ENCODE measurements around the gene VPS18.

VPS18 gene

DNA sequence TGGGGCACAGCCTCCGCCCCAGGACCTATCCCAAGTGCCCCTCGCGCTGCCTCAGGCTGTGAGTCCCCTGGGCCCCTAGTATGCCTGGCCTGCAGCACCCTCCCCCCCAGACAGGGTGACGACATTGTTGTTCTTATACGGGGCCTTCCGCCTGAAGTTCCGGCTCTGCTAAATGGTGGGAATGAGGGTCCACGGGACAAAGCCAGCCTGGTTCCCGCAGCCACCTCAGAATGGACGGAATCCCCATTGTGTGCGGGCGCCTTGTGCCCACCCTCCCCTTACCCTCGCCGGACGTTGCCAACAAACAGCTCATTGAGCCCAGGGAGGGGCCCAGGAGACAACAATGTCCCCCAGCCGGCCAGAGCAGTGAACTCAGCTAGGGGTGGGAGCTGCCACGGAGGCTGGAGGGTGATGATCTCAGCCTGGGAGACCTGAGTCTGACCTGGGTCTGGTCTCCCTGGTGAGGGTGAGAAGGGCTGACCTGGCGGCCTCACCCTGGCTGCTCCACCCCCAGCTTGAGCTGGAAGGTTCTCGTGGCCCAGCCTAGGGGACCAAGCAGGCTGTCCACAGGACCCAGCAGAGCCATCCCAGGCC, 24.6 kb downstream of the VPS18 start:
- DNase-seq (ENCODE audit: low read depth), result no peak
- TF ChIP-seq, protein P1, sequence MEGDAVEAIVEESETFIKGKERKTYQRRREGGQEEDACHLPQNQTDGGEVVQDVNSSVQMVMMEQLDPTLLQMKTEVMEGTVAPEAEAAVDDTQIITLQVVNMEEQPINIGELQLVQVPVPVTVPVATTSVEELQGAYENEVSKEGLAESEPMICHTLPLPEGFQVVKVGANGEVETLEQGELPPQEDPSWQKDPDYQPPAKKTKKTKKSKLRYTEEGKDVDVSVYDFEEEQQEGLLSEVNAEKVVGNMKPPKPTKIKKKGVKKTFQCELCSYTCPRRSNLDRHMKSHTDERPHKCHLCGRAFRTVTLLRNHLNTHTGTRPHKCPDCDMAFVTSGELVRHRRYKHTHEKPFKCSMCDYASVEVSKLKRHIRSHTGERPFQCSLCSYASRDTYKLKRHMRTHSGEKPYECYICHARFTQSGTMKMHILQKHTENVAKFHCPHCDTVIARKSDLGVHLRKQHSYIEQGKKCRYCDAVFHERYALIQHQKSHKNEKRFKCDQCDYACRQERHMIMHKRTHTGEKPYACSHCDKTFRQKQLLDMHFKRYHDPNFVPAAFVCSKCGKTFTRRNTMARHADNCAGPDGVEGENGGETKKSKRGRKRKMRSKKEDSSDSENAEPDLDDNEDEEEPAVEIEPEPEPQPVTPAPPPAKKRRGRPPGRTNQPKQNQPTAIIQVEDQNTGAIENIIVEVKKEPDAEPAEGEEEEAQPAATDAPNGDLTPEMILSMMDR (conservative IDR thresholded peaks at IDR 0.05; ENCODE audit: control insufficient read depth, insufficient read depth, low read depth, low read length), result no peak
- no peak overlapping the region for H3K4me3 ChIP-seq (ENCODE audit: control insufficient read depth, low read depth, low read length)

DNA sequence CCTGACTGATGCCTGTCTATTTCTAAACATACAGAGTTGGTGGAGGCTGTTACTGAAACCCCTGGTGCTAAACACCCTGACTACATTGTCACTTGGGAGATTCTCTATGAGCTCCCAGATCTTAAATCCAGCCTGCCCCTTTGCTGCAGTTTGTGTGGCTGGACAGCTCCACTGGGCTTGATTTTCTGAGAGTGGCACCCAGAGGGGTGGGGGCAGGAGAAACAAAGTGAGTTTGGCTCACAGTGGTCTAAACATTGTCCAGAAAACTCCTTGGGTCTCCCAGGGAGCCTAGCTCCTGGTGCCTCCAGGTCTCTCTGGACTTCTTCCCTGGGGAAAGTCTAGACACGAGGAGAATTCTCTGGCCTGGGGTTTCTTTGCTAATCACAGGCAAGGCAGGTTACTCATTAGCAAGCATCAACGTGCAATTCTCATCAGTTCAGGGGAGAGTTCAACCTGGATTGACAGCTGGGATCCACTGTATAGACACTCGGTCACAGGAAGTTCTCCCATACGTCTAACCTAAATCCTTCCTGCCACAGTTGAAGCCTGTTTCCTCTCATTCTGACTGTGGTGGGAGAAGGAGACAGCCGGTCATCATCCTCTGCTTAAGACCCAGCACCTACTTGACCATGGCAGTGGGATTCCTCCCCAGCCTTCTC, 27.8 kb downstream of the VPS18 start:
- TF ChIP-seq, protein P1 (conservative IDR thresholded peaks at IDR 0.05; ENCODE audit: control insufficient read depth, insufficient read depth, low read depth, low read length), result no peak
- no peak for DNase-seq (ENCODE audit: low read depth)

DNA sequence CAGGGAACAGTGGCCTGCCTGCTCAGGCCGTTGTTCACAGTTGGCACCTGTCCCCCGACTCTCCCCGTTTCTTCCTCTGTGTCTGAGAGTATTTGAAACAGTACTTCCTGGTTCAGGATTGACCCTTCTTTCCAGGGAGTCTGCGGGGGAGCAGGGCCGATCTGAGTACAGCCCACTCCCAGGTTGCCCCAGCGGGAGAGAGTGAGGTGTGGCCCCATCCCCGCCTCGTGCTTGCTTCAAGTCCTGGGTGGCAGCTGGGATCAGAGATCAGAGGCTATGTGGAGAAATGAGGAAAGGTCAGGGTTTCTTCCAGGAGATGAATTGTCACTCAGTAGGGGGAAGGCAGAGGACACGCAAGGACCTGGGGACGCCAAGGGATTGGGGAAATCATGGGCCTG, 28.4 kb downstream of the VPS18 start:
- TF ChIP-seq, protein P1 (conservative IDR thresholded peaks at IDR 0.05; ENCODE audit: control insufficient read depth, insufficient read depth, low read depth, low read length), result no peak
- H3K4me3 ChIP-seq (ENCODE audit: control insufficient read depth, low read depth, low read length), result no peak overlapping the region
- no peak for DNase-seq (ENCODE audit: low read depth)

More for the DNA sequence above, 27.8 kb downstream of the VPS18 start:
- H3K4me3 ChIP-seq (ENCODE audit: control insufficient read depth, low read depth, low read length), result no peak overlapping the region

DNA sequence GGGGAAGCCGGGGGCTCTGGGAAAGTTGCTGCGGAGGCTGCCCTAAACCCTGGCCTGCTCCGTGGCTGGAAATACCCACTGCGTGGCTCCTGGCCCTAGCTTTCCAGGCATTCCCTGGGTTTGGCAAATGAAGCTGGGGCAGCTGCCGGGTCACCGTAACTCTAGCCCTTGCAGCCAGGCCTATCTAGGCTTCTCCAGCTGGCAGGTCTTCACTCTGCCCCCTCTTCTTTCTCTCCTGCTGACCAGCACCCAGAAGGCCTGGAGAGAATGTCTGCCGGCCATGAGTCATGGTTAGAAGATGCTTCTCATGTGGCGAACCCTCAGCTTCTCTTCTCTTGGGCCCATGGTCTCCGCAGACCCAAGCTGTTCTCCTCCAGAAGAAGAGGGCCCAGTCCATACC, 29.3 kb downstream of the VPS18 start:
- TF ChIP-seq, protein P1 (conservative IDR thresholded peaks at IDR 0.05; ENCODE audit: control insufficient read depth, insufficient read depth, low read depth, low read length), result no peak
- no peak overlapping the region for H3K4me3 ChIP-seq (ENCODE audit: control insufficient read depth, low read depth, low read length)
- DNase-seq (ENCODE audit: low read depth), result no peak

DNA sequence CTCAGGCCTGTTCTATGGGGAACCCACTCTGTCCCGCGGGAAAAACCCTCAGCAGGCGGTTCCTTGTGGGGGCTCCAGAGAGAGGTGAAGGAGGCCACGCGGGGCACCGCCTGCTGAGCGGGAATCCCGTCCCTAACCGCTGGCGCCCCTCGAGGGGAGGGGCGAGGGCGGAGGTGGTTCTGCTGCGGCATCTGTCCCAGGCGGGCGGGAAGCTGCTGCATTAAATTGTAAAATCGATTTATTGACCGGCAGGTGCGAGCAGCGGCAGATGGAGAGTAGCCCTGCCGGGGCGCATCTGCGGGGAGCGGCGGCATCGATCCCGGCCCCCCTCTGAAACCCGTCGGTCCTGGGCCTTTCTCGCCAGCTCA, 31.2 kb downstream of the VPS18 start:
- H3K4me3 ChIP-seq (ENCODE audit: control insufficient read depth, low read depth, low read length), result no peak overlapping the region
- DNase-seq (ENCODE audit: low read depth), result no peak
- TF ChIP-seq, protein P1 (conservative IDR thresholded peaks at IDR 0.05; ENCODE audit: control insufficient read depth, insufficient read depth, low read depth, low read length), result no peak

DNA sequence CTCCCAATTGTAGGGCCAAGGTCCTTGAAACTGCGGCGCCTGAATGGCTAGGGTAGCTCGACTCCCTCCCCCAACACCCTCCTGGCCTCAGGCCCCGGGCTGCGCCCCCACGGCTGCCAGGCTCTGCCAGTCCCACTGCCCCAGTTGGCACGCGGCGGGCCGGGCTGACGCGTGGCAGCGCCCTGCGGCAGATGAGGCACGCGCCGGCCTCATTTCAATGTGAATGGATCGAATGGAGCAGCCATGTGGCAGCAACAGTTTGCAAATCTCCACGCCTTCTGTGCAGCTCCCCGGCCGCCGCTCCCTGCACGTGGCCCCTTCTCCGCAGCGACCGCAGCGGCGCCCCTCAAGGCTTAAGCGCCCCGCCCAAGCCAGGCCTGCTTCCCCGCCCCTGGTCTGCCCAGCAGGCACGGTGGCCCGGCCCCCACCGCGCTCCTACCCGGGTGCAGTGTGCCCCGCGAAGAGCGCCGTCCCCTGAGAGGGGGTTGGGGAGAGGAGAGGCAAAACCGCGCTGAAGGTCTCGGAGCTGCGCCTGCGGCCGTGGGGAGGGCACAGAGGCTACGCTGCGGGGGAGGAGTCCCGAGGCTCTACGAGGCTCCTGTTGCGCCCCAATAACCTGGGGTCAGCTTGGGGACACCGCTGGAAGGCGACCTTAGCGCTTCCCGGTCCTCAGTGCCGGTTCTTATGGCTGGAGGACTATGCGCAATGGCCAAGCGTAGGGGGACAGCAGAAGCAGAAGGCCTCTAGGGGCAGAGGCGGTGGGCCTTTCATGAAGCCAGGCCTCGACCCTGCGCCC, 31.8 kb downstream of the VPS18 start:
- DNase-seq (ENCODE audit: low read depth), result no peak
- TF ChIP-seq, protein P1 (conservative IDR thresholded peaks at IDR 0.05; ENCODE audit: control insufficient read depth, insufficient read depth, low read depth, low read length), result no peak
- peak overlapping the region; percentile 1 for H3K4me3 ChIP-seq (ENCODE audit: control insufficient read depth, low read depth, low read length)
